MCF 10A (cell line): ENCODE measurements around the gene GMPR2. TPM values are rescaled to one million over a fixed set of nuclear protein-coding genes. Genes with fewer than 3 reads are reported as not detected.
A peak's percentile ranks its signal among the peaks of the same experiment; 100 is the strongest.

ENCODE experiments used
- BruUV-seq: library from RNA; stranded (reverse); fragments of 400-500 nt; replicated peaks from 2 replicates; lab custom pipeline; 2021; lab: Mats Ljungman, UMichigan
- CTCF ChIA-PET: fragments of 300-600 bp; sonication (Branson Sonifier 250); formaldehyde crosslinking; extraction: SDS; loops from one replicate; lab custom pipeline; 2021; ENCODE audit warnings: antibody characterized with exemption, inconsistent platforms; lab: Yijun Ruan, JAX
- POLR2A ChIA-PET: fragments of 300-600, 350-650 bp; sonication (Branson Sonifier 250); formaldehyde crosslinking; extraction: SDS; loops from one replicate; lab custom pipeline; 2020; ENCODE audit warnings: antibody characterized with exemption, inconsistent platforms; lab: Yijun Ruan, JAX
- DNase-seq: peaks from one replicate; pipeline ENCODE4 v3.0.0-alpha.2; 2018; ENCODE audit not compliant: unreplicated experiment
- H3K27ac Mint-ChIP-seq: one replicate; pipeline ENCODE4 v1.8.0; 2022; ENCODE audit warnings: mild to moderate bottlenecking, low read depth, mixed read lengths; ENCODE audit not compliant: unreplicated experiment
- H3K27me3 Mint-ChIP-seq: one replicate; pipeline ENCODE4 v1.8.0; 2022; ENCODE audit warnings: mixed read lengths; ENCODE audit not compliant: insufficient read depth, unreplicated experiment
- H3K36me3 Mint-ChIP-seq: one replicate; pipeline ENCODE4 v1.8.0; 2022; ENCODE audit warnings: mild to moderate bottlenecking, moderate library complexity, mixed read lengths; ENCODE audit not compliant: insufficient read depth, unreplicated experiment
- H3K4me1 Mint-ChIP-seq: one replicate; pipeline ENCODE4 v1.8.0; 2022; ENCODE audit warnings: mixed read lengths; ENCODE audit not compliant: insufficient read depth, unreplicated experiment
- H3K4me3 Mint-ChIP-seq: one replicate; pipeline ENCODE4 v1.8.0; 2022; ENCODE audit warnings: mild to moderate bottlenecking, moderate library complexity, mixed read lengths; ENCODE audit not compliant: unreplicated experiment
- H3K9me3 Mint-ChIP-seq: one replicate; pipeline ENCODE4 v1.8.0; 2022; ENCODE audit warnings: mixed read lengths; ENCODE audit not compliant: unreplicated experiment
- intact Hi-C: fragments of 100-400 bp; cut with micrococcal nuclease; formaldehyde crosslinking; loops from 2 replicates; pipeline ENCODE4 v1.14.1; 2022
- total RNA-seq: library from RNA; stranded (reverse); gene quantifications from 2 replicates; pipeline ENCODE4 v1.2.3, GENCODE V29; 2022
- TF ChIP-seq, protein P1 (sequence below): fragments of 200-600 bp; IDR thresholded peaks from one replicate; pipeline ENCODE4 v1.8.0; 2022; ENCODE audit warnings: antibody characterized with exemption, mild to moderate bottlenecking; ENCODE audit not compliant: unreplicated experiment

Gene GMPR2
- total RNA-seq, 1 experiment from 2014 or later: 77.3 TPM

- Mint-ChIP-seq H3K36me3 (peaks cover 7% of the 10 kb centered on the region), H3K4me3 (no peak overlapping the region), H3K9me3 (peaks cover 7% of the 10 kb centered on the region), H3K4me1 (peaks cover 29% of the 10 kb centered on the region), H3K27me3 (no peaks in the 10 kb centered on the region), H3K27ac (peak overlapping the region; percentile 47)
- BruUV-seq: no TSS peak
- CTCF ChIA-PET: interaction anchor here (0.6 to 32.3 kb wide), 11 partner anchors 9 to 151 kb away, joined by 4 to 457 read pairs (median 6); partner anchors contain the start of genes CIDEB, DHRS1, LTB4R2 and NOP9
- intact Hi-C loops: no loop called here
- TF ChIP-seq, protein P1, sequence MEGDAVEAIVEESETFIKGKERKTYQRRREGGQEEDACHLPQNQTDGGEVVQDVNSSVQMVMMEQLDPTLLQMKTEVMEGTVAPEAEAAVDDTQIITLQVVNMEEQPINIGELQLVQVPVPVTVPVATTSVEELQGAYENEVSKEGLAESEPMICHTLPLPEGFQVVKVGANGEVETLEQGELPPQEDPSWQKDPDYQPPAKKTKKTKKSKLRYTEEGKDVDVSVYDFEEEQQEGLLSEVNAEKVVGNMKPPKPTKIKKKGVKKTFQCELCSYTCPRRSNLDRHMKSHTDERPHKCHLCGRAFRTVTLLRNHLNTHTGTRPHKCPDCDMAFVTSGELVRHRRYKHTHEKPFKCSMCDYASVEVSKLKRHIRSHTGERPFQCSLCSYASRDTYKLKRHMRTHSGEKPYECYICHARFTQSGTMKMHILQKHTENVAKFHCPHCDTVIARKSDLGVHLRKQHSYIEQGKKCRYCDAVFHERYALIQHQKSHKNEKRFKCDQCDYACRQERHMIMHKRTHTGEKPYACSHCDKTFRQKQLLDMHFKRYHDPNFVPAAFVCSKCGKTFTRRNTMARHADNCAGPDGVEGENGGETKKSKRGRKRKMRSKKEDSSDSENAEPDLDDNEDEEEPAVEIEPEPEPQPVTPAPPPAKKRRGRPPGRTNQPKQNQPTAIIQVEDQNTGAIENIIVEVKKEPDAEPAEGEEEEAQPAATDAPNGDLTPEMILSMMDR: no peak
- POLR2A ChIA-PET: interaction anchor here (0.8 to 9.2 kb wide), 8 partner anchors 7 to 724 kb away, joined by 3 to 115 read pairs (median 5); partner anchors contain the start of genes DHRS1, NOP9, RABGGTA and TINF2
- DNase-seq: peak; percentile 57
Observed at GRCh38 chr14:24279301-24280186, 46.8 kb downstream of the GMPR2 start.

- ChIA-PET CTCF (interaction anchor here (0.9 to 32.3 kb wide), 11 partner anchors 9 to 39 kb away, joined by 3 to 457 read pairs (median 6); partner anchors contain the start of genes CIDEB, DHRS1, NOP9 and TINF2), POLR2A (interaction anchor here (0.7 to 9.2 kb wide), 15 partner anchors 9 to 86 kb away, joined by 3 to 115 read pairs (median 6); partner anchors contain the start of genes CHMP4A, DHRS1, NOP9 and RABGGTA)
- H3K9me3 Mint-ChIP-seq: peaks cover 7% of the 10 kb centered on the region
- H3K27ac Mint-ChIP-seq: peak overlapping the region; percentile 53
- intact Hi-C loops: no loop called here
- no peak overlapping the region for H3K4me3 Mint-ChIP-seq
- TF ChIP-seq, protein P1: no peak
- peaks cover 7% of the 10 kb centered on the region for H3K36me3 Mint-ChIP-seq
- no peaks in the 10 kb centered on the region for H3K27me3 Mint-ChIP-seq
- no TSS peak for BruUV-seq
- H3K4me1 Mint-ChIP-seq: peaks cover 31% of the 10 kb centered on the region
- DNase-seq: no peak
Observed at GRCh38 chr14:24280797-24281460, 48.2 kb downstream of the GMPR2 start.

- peaks cover 7% of the 10 kb centered on the region for H3K9me3 Mint-ChIP-seq
- BruUV-seq: no TSS peak
- ChIA-PET POLR2A (interaction anchor here (1.0 to 9.2 kb wide), 10 partner anchors 9 to 86 kb away, joined by 3 to 115 read pairs (median 16); partner anchors contain the start of genes CHMP4A, DHRS1, NOP9 and RABGGTA), CTCF (interaction anchor here (1.8 to 32.3 kb wide), 4 partner anchors 10 to 40 kb away, joined by 4 to 457 read pairs (median 74); partner anchors contain the start of genes CIDEB, DHRS1, NOP9 and TINF2)
- intact Hi-C loops: no loop called here
- H3K27ac Mint-ChIP-seq: peak overlapping the region; percentile 53
- H3K27me3 Mint-ChIP-seq: no peaks in the 10 kb centered on the region
- TF ChIP-seq, protein P1: no peak
- no peak overlapping the region for H3K4me3 Mint-ChIP-seq
- no peak for DNase-seq
- peaks cover 37% of the 10 kb centered on the region for H3K4me1 Mint-ChIP-seq
- H3K36me3 Mint-ChIP-seq: peaks cover 7% of the 10 kb centered on the region
Observed at GRCh38 chr14:24281636-24282035, 48.9 kb downstream of the GMPR2 start.
